PFSK-1 (cell line): Measurements from ENCODE around the gene TMEM132D.

Experiments
- FOXP2 ChIP-seq: optimal IDR thresholded peaks from 2 replicates; pipeline ENCODE3; 2011; ENCODE audit warnings: borderline replicate concordance, control low read depth, inconsistent platforms; ENCODE audit not compliant: insufficient read depth; ENCODE audit errors: extremely low read length, extremely low read depth
- POLR2AphosphoS5 ChIP-seq: IDR thresholded peaks from 2 replicates; pipeline ENCODE4 v1.6.1; 2012; ENCODE audit warnings: low read depth, mild to moderate bottlenecking, control low read depth, low read length, moderate library complexity
- SIN3A ChIP-seq: IDR thresholded peaks from 2 replicates; pipeline ENCODE4 v1.6.1; 2012; ENCODE audit warnings: mild to moderate bottlenecking, low read length, moderate library complexity, borderline replicate concordance; ENCODE audit not compliant: insufficient read depth
- TAF1 ChIP-seq: IDR thresholded peaks from 2 replicates; pipeline ENCODE4 v1.6.1; 2012; ENCODE audit warnings: low read length, control low read depth, borderline replicate concordance; ENCODE audit not compliant: insufficient read depth
- TF ChIP-seq, protein P1 (sequence below), 2 experiments: IDR thresholded peaks; 2 replicates each; pipeline versions ENCODE4 v1.6.1 to v1.8.0; 2011 to 2012; ENCODE audit warnings: low read depth in 2 of 2, low read length in 2 of 2, control low read depth in 1 of 2, inconsistent platforms in 1 of 2, mild to moderate bottlenecking in 1 of 2, moderate library complexity in 1 of 2; ENCODE audit not compliant: insufficient read depth in 1 of 2

Gene TMEM132D

DNA sequence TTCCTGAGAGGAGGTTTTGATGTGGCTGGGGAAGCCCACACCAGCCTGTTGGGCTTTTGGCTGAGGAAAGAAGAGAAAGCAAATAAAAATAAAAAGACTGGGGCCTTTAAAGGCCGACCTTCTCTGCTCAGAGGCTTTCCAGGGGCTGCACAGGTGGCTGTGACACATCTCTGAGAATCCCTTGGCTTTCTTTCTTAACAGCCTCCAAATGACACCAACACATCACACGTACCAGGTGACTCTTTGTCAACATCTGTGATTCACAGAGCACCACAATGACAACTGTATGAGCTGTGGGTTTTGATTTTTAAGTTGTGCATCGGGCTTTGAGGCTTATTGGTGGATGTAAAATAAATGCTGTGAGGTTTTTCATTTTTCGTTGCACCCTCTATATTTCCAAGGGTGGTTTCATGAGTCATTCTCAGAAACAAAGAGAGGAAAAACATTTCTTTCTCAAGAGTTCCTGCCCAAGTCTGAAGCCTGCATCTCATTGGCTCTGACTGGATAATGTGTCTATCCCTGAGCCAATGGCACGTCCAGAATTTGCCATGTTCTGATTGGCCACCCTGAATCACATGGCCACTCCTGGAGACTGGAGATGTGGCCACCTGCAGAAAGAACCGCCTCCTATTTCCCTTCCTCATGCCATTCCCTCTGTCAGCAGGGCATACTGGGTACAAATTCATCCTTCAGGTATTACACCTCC is 701.6 kb downstream of the TMEM132D start:
- TF ChIP-seq, protein P1, sequence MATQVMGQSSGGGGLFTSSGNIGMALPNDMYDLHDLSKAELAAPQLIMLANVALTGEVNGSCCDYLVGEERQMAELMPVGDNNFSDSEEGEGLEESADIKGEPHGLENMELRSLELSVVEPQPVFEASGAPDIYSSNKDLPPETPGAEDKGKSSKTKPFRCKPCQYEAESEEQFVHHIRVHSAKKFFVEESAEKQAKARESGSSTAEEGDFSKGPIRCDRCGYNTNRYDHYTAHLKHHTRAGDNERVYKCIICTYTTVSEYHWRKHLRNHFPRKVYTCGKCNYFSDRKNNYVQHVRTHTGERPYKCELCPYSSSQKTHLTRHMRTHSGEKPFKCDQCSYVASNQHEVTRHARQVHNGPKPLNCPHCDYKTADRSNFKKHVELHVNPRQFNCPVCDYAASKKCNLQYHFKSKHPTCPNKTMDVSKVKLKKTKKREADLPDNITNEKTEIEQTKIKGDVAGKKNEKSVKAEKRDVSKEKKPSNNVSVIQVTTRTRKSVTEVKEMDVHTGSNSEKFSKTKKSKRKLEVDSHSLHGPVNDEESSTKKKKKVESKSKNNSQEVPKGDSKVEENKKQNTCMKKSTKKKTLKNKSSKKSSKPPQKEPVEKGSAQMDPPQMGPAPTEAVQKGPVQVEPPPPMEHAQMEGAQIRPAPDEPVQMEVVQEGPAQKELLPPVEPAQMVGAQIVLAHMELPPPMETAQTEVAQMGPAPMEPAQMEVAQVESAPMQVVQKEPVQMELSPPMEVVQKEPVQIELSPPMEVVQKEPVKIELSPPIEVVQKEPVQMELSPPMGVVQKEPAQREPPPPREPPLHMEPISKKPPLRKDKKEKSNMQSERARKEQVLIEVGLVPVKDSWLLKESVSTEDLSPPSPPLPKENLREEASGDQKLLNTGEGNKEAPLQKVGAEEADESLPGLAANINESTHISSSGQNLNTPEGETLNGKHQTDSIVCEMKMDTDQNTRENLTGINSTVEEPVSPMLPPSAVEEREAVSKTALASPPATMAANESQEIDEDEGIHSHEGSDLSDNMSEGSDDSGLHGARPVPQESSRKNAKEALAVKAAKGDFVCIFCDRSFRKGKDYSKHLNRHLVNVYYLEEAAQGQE (IDR thresholded peaks at IDR 0.05; ENCODE audit: insufficient read depth in 1 of 2, low read depth in 2 of 2, low read length in 2 of 2): no peak
- TF ChIP-seq POLR2AphosphoS5 (no peak), SIN3A (no peak), FOXP2 (no peak), TAF1 (no peak)

DNA sequence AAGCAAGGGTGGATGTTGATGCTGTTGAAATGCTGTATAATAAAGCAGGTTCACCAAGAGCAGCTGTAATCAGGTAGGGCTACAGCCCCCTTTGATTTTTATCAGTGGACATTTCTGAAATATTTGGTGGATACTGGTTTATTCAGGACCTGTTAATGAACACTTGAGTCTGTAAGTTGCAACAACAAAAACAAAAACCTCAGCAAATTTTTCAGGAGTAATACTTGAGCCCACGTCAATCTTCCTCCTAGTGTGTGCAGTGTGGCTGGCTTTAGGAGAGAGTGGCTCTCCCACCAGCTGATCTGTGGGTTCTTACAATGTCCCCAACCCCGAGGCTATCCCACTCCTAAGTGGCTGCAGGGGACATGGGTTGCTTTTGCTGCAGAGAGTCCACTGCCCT is 702.8 kb downstream of the TMEM132D start:
- TF ChIP-seq TAF1: no peak
- TF ChIP-seq SIN3A: no peak
- no peak for TF ChIP-seq POLR2AphosphoS5
- TF ChIP-seq, protein P1 (IDR thresholded peaks at IDR 0.05; ENCODE audit: insufficient read depth in 1 of 2, low read depth in 2 of 2, low read length in 2 of 2): no peak
- no peak for TF ChIP-seq FOXP2

DNA sequence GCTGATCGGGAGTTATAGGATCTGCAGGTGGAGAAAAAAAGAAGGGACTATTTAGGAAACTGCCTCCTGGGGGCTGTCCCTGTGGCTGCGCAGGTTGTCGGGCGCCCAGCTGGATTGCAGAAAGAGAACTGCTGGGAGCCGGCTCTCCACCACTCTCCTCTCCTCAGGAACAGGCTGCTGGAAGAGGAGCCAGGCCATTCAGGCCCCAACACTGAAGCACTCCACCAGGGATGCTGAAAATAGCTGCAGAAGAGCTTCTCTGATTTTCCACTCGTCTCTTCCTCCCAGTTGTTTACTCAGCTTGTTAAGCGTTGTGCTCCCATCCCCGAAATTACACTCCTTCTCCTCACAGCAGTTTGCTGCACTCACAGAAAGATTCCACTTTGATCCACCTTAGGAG is 703.2 kb downstream of the TMEM132D start:
- TF ChIP-seq FOXP2 (no peak), SIN3A (no peak), TAF1 (no peak), POLR2AphosphoS5 (no peak)
- TF ChIP-seq, protein P1 (IDR thresholded peaks at IDR 0.05; ENCODE audit: insufficient read depth in 1 of 2, low read depth in 2 of 2, low read length in 2 of 2): no peak

DNA sequence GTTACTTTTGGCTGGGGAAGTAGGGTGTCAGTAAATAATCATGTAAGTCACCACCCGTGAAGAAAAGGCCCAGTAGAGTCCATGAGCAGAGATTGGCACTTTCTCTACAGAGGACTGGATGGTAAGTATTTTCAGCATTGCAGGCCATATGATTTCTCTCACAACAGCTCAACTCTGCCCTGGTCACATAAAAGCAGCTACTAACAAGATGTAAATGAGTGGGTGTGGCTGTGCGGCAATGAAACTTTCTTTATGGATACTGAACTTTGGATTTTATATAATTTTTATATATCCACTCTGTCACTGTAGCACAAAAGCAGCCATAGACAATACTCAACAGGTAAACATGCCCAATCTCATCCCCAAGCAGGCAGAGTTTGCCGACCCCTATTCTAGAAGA is 706.9 kb downstream of the TMEM132D start:
- TF ChIP-seq TAF1: no peak
- TF ChIP-seq FOXP2: no peak
- no peak for TF ChIP-seq POLR2AphosphoS5
- TF ChIP-seq, protein P1 (IDR thresholded peaks at IDR 0.05; ENCODE audit: insufficient read depth in 1 of 2, low read depth in 2 of 2, low read length in 2 of 2): no peak
- no peak for TF ChIP-seq SIN3A

DNA sequence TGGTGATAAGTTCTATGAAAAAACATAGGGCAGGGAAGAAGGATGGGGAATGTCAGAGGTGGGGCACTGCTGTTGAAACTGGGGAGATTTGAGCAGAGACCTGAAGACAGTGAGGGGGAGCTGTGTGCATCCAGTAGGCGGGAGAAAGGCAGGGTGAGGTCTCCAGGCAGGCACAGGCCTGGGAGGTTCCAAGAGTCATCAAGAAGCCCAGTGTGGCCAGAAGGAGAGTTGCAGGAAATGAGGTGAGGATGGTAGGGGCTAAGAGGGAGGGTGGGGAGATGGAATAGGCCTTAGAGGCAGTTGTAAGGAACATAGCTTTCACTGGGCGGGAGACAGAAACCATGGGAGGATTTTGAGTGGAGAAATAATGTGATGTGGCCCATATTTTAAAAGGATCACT is 708.7 kb downstream of the TMEM132D start:
- no peak for TF ChIP-seq FOXP2
- TF ChIP-seq, protein P1 (IDR thresholded peaks at IDR 0.05; ENCODE audit: insufficient read depth in 1 of 2, low read depth in 2 of 2, low read length in 2 of 2): no peak
- TF ChIP-seq TAF1: no peak
- TF ChIP-seq SIN3A: no peak
- TF ChIP-seq POLR2AphosphoS5: no peak
